ENCODE measurements around the gene ADTRP.

DNA sequence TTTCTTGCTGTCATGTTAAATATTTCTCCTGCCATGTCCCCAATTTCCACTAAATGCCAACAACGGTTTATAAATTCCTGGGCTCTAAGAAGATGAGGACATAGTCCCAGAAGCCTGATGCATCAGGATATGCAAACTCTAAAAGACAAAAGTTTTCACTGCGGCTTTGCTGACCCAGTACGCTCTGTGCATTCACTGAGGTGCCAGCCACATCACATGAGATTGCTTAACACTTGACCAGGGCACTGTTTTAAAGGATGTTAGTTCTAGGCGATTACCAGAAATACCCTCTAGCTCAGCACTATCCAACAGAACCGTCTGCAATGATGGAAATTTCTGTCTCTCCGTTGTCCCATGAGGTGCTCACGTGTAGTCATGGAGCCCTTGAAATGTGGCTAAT, 19.9 kb upstream of the ADTRP start:
- TF ChIP-seq SP2 (tag by site-specific recombination; IDR thresholded peaks at IDR 0.05) (no peak), ZNF555 (tag by site-specific recombination; conservative IDR thresholded peaks at IDR 0.05) (no peak), CTCF (tag by site-specific recombination; IDR thresholded peaks at IDR 0.05) (no peak), ZNF391 (tag by site-specific recombination; IDR thresholded peaks at IDR 0.05; ENCODE audit: borderline replicate concordance, low read depth) (no peak), AEBP2 (tag by site-specific recombination; IDR thresholded peaks at IDR 0.05; ENCODE audit: borderline replicate concordance) (no peak), TCF7L2 (IDR thresholded peaks at IDR 0.05; ENCODE audit: borderline replicate concordance, low read depth, low read length) (no peak), ZSCAN4 (tag by site-specific recombination; IDR thresholded peaks at IDR 0.05) (no peak), ZNF19 (tag by site-specific recombination; IDR thresholded peaks at IDR 0.05; ENCODE audit: low read depth) (no peak)
- TF ChIP-seq, protein P1, sequence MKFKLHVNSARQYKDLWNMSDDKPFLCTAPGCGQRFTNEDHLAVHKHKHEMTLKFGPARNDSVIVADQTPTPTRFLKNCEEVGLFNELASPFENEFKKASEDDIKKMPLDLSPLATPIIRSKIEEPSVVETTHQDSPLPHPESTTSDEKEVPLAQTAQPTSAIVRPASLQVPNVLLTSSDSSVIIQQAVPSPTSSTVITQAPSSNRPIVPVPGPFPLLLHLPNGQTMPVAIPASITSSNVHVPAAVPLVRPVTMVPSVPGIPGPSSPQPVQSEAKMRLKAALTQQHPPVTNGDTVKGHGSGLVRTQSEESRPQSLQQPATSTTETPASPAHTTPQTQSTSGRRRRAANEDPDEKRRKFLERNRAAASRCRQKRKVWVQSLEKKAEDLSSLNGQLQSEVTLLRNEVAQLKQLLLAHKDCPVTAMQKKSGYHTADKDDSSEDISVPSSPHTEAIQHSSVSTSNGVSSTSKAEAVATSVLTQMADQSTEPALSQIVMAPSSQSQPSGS (tag by site-specific recombination; IDR thresholded peaks at IDR 0.05; ENCODE audit: low read depth) = no peak

Measured in HEK293 (cell line).